GM19468 (cell line): ENCODE results near the gene GNB5.
"Not testable (repeated sequence)": the region's sequence is repeated elsewhere in the genome, so short reads cannot be mapped to it uniquely, and the experiment has no call there.

Source experiments
- ATAC-seq: cut with Tn5 transposase; IDR thresholded peaks from one replicate; pipeline ENCODE4 v1.9.1; 2021; ENCODE audit warnings: mild to moderate bottlenecking, moderate library complexity, moderate number of reproducible peaks; ENCODE audit not compliant: unreplicated experiment; ENCODE audit errors: extremely low read depth

Gene GNB5

GRCh38 chr15:52171807-52172206 lies 19.4 kb downstream of the GNB5 start:
- no peak for ATAC-seq

GRCh38 chr15:52171386-52171785 lies 19.8 kb downstream of the GNB5 start:
- no peak for ATAC-seq

GRCh38 chr15:52170199-52170598 lies 21.0 kb downstream of the GNB5 start:
- ATAC-seq: not testable (repeated sequence)

GRCh38 chr15:52165494-52166131 lies 25.6 kb downstream of the GNB5 start:
- ATAC-seq: not testable (repeated sequence)

- ATAC-seq: no peak
Observed at GRCh38 chr15:52164631-52165265, 26.4 kb downstream of the GNB5 start.

- ATAC-seq: no peak
Observed at GRCh38 chr15:52163321-52164190, 27.6 kb downstream of the GNB5 start.

- ATAC-seq: no peak
Observed at GRCh38 chr15:52162876-52163275, 28.3 kb downstream of the GNB5 start.

- ATAC-seq: no peak
Observed at GRCh38 chr15:52162260-52162659, 28.9 kb downstream of the GNB5 start.

DNA sequence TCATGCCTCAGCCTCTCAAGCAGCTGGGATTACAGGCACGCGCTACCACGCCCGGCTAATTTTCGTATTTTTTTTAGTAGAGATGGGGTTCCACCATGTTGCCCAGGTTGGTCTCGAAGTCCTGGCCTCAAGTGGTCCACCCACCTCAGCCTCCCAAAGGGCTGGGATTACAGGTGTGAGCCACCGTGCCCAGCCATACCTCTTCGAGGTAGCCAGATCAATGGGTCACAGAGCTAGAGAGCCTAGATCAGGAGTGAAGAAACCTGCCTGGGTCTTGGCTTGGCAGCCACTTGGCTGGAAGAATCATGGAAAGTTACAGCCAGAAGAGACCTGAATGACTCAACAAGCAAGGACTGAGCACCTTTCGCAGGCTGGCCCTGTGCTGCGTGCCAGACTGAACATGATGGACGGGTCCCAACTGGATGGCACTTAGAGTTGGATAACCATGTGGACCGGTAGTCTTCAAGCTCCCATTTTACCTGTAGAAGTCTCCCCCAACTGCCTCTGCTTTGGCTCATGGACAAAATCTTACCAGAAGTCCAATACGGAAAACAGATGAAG lies 29.7 kb downstream of the GNB5 start:
- ATAC-seq: no peak

DNA sequence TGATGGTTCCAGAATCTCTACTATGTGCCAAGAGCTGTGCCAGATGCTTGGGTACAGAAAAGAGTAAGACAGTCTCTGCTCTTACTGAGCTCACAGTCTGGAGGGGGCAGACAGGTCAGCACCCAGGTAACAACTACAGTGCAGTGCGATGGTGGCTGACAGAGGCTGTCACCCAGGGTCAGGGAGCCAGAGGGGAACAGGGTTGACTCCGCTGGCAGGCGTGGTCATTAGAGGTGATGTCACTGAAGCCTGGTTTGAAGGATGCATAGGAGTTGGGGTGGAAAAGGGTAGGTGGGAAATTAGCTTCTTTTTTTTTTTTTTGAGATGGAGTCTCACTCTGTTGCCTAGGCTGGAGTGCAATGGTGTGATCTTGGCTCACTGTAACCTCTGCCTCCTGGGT lies 31.5 kb downstream of the GNB5 start:
- ATAC-seq: no peak

DNA sequence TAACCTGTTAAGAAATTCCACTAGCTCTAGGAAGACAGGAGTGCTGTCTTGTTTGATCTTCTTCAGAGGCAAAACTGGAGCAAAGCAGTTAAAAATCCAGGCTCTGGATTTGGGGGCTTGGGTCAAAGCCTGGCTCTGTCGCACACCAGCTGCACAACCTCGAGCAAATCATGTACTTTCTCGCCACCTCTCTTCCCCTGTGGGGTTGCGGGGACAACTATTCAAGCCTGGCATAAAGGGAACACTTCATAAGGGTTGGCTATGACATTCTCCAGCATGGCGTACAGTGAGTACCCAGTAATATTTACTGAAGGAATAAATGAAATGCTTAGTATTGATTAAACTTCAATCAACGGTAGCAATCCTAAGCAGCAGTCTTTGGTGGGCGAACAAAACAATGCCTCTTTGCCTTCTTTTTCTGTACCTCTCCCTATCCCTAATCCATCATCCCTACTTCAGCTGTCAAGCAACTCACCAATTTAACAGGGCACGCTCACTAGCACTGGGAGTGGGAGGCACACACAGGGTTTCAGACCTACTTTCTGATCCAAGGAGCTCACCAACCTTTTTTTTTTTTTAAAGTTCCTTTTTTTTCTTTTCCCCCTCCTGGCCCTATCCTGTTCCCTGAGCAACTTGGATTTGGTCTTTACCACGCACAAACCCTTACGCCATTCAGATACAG lies 33.0 kb downstream of the GNB5 start:
- ATAC-seq: no peak

DNA sequence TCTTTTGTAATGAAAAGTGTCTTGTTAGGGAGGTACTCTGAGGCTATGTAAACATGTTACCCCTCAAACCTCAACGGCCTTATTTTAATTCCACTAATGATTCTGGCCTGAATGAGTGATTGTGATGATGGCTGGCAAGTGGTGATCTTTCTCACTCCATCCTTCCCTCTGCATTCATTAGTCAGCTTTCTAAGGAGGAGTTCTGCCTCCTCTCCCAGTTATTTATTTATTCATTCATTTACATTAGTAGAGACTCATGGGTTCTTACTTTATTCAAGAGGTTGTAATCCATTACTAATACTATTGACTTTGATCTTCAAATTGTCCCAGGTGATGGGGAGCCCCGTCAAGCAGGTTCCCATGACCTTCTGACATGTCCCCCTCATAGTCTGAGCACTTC lies 35.3 kb downstream of the GNB5 start:
- ATAC-seq: no peak

GRCh38 chr15:52154896-52155865 lies 36.0 kb downstream of the GNB5 start:
- ATAC-seq: no peak

- ATAC-seq: no peak
Observed at GRCh38 chr15:52153900-52154895, 37.0 kb downstream of the GNB5 start.

- no peak for ATAC-seq
Observed at GRCh38 chr15:52151353-52151752, 39.8 kb downstream of the GNB5 start.

DNA sequence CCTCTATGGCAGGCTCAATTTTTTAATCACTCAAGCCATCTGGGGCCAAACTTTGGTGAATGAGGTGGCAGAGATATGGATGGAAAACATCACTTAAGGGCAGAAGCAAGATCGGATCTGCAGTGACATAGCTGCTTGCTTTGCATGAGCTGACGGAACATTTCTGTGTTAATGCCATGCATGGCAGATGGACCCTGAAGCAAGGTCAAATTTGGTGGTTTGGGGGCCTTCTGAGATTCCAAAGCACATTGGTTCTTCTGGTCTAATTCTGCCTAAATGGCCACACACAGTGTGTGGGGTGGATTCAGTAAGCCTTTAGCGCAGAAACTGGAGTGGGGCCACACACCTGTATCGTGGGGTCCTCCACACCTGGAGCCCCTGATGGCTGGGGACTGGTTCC lies 40.3 kb downstream of the GNB5 start:
- ATAC-seq: no peak

DNA sequence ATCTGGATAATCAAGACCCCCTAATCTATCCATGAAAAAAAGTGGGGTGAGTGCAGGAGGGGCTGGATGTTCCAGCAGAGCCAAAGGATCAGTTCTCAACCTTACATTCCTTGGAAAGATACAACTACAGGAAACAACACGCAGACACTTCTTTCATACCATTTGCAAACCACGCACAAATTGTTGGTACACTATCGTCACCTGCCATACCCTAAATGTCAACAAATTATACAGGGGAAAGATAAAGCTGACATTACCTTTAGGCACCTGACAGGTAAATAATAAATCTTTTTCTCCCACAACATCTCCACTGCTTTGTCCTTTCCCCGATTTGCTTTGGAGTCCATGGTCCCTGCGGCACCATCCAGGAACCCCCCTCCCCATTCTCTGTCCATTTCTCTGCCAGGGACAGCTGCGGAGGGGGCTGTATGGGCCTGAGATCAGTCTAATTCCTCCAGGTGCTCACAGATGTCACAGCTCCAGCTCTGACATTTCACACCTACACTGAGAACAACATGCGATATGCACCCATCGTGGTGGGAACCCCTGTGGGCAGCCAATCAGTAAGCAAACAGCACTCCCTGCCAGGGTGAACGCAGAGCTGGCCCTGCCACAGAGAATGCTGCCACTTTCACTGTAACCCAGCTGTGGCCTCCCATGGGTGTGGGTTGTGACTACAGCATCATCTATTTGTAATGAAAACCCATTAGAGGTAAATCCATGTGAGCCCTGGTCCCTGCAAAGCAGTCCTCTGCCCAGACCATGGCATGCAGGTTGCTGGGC lies 41.0 kb downstream of the GNB5 start:
- no peak for ATAC-seq
